ENCODE measurements around the gene CHID1.
A peak's percentile ranks its signal among the peaks of the same experiment; 100 is the strongest.

CHID1 gene

GRCh38 chr11:932435-932834 lies 21.8 kb upstream of the CHID1 start:
- Histone ChIP-seq H3K27ac (ENCODE audit: low read depth, low read length) (no peak overlapping the region), H3K36me3 (ENCODE audit: insufficient read depth, low read length) (peaks cover 16% of the 10 kb centered on the region), H3K4me3 (ENCODE audit: low read length) (no peak overlapping the region), H3K27me3 (ENCODE audit: insufficient read depth, low read length) (no peaks in the 10 kb centered on the region), H3K4me1 (ENCODE audit: insufficient read depth, low read length) (peaks cover 32% of the 10 kb centered on the region), H3K9me3 (ENCODE audit: insufficient read depth, low read depth, low read length) (no peaks in the 10 kb centered on the region), H3K9ac (ENCODE audit: low read depth, low read length) (no peak overlapping the region)
- 84% methylated on average over 4 of the region's 4 CpGs for WGBS

GRCh38 chr11:931385-931784 lies 20.8 kb upstream of the CHID1 start:
- Histone ChIP-seq H3K27ac (ENCODE audit: low read depth, low read length) (no peak overlapping the region), H3K9me3 (ENCODE audit: insufficient read depth, low read depth, low read length) (no peaks in the 10 kb centered on the region), H3K27me3 (ENCODE audit: insufficient read depth, low read length) (no peaks in the 10 kb centered on the region), H3K9ac (ENCODE audit: low read depth, low read length) (no peak overlapping the region), H3K36me3 (ENCODE audit: insufficient read depth, low read length) (peaks cover 20% of the 10 kb centered on the region), H3K4me3 (ENCODE audit: low read length) (no peak overlapping the region), H3K4me1 (ENCODE audit: insufficient read depth, low read length) (peaks cover 34% of the 10 kb centered on the region)
- WGBS = 89% methylated on average over 2 of the region's 3 CpGs

DNA sequence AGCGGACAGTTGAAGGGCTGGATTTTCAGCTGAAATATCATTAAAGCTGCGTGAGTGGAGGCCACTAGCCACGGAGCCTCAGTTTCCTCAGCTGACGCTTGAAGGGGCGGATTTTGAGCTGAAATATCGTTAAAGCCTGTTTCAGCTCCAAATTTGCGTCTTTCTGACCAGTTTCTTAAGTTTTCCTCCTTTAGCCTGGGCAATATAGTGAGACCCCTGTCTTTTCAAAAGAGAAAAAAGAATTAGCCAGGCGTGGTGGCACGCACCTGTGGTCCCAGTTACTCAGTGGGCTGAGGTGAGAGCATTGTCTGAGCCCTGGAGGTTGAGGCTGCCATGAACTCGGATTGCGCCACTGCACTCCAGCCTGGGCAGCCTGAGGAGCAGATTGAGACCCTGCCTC lies 18.8 kb upstream of the CHID1 start:
- no peak overlapping the region for H3K27ac ChIP-seq (ENCODE audit: low read depth, low read length)
- WGBS = 96% methylated on average over 11 of the region's 11 CpGs
- H3K9me3 ChIP-seq (ENCODE audit: insufficient read depth, low read depth, low read length) = no peaks in the 10 kb centered on the region
- H3K4me3 ChIP-seq (ENCODE audit: low read length) = no peak overlapping the region
- H3K27me3 ChIP-seq (ENCODE audit: insufficient read depth, low read length) = no peaks in the 10 kb centered on the region
- H3K4me1 ChIP-seq (ENCODE audit: insufficient read depth, low read length) = peaks cover 30% of the 10 kb centered on the region
- no peak overlapping the region for H3K9ac ChIP-seq (ENCODE audit: low read depth, low read length)
- peaks cover 20% of the 10 kb centered on the region for H3K36me3 ChIP-seq (ENCODE audit: insufficient read depth, low read length)

DNA sequence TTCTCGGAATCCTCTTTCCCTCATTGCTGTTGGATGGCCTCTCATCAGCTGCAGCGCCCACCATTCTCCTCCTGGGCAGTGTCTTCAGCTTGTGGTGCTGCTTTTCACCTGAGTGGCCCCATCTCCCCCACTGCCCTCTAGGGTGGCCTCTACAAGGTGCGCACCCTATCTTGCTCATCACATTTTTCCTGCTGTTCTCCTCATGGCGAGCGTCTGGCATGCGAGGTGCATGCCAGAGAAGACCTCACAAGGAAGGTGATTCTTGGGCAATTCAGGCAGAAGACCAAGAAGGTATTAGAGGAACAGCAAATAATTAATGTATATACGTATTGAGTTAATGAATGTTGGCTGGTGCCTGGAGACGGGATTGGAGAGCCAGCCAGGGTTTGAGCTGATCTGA lies 18.2 kb upstream of the CHID1 start:
- no peaks in the 10 kb centered on the region for H3K9me3 ChIP-seq (ENCODE audit: insufficient read depth, low read depth, low read length)
- H3K9ac ChIP-seq (ENCODE audit: low read depth, low read length) = no peak overlapping the region
- 88% methylated on average over 8 of the region's 8 CpGs for WGBS
- no peaks in the 10 kb centered on the region for H3K27me3 ChIP-seq (ENCODE audit: insufficient read depth, low read length)
- no peak overlapping the region for H3K27ac ChIP-seq (ENCODE audit: low read depth, low read length)
- no peak overlapping the region for H3K4me3 ChIP-seq (ENCODE audit: low read length)
- H3K36me3 ChIP-seq (ENCODE audit: insufficient read depth, low read length) = peaks cover 20% of the 10 kb centered on the region
- peaks cover 25% of the 10 kb centered on the region for H3K4me1 ChIP-seq (ENCODE audit: insufficient read depth, low read length)

DNA sequence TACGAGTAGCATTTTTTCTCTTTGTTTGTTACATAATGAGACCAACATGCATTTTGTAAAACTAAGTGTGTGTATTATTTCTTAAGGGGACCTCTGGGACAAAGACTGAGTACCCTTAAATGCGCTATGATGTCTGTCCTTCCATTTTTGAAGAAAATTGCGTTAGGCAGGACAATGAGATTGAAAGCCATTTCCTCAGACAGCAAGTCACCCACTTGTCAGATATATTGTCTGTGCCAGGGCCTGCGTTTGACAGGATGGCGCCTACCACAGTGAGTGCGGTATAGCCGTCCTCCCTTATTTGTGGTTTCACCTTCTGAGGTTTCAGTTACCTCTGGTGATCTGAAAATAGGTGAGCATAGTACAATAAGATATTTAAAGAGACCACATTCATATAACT lies 17.3 kb upstream of the CHID1 start:
- H3K9ac ChIP-seq (ENCODE audit: low read depth, low read length) = no peak overlapping the region
- no peak overlapping the region for H3K27ac ChIP-seq (ENCODE audit: low read depth, low read length)
- 93% methylated on average over 6 of the region's 7 CpGs for WGBS
- peaks cover 20% of the 10 kb centered on the region for H3K36me3 ChIP-seq (ENCODE audit: insufficient read depth, low read length)
- no peak overlapping the region for H3K4me3 ChIP-seq (ENCODE audit: low read length)
- H3K4me1 ChIP-seq (ENCODE audit: insufficient read depth, low read length) = peaks cover 18% of the 10 kb centered on the region
- H3K9me3 ChIP-seq (ENCODE audit: insufficient read depth, low read depth, low read length) = no peaks in the 10 kb centered on the region
- no peaks in the 10 kb centered on the region for H3K27me3 ChIP-seq (ENCODE audit: insufficient read depth, low read length)

DNA sequence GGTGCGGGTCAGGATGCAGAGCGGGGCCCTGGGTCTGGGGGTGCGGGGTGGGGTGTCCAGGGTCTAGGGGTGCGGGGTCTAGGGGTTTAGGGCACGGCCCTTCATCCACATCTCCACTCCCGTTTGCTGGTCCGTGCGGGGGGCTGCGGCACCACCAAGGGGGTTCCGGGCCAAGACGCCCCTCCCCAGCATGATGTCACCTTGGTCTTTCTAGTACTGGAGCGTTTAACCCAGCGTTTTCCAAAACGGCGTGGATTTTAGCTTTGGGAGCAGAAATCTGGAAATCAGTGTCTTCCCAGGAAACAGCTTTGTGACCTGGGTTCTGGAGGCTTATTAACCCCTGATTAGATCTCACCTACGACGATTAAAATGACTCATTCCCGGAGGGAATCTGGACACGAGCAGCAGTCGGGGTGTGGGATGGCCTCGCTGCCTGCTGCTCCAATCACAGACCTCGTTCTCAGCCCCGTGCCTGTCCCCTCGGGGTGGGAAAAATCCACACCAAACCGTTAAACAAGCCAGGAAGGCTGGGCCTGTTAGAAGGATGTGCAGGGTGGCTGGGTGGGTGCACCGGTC lies 15.8 kb upstream of the CHID1 start:
- H3K36me3 ChIP-seq (ENCODE audit: insufficient read depth, low read length) = peaks cover 20% of the 10 kb centered on the region
- H3K9ac ChIP-seq (ENCODE audit: low read depth, low read length) = peak overlapping the region; percentile 53
- H3K27me3 ChIP-seq (ENCODE audit: insufficient read depth, low read length) = no peaks in the 10 kb centered on the region
- H3K4me1 ChIP-seq (ENCODE audit: insufficient read depth, low read length) = peaks cover 10% of the 10 kb centered on the region
- no peaks in the 10 kb centered on the region for H3K9me3 ChIP-seq (ENCODE audit: insufficient read depth, low read depth, low read length)
- WGBS = 9% methylated on average over 25 of the region's 26 CpGs
- 0 out of 2 replicates have a peak overlapping the region, but pooled peaks have one; percentile 20 for H3K27ac ChIP-seq (ENCODE audit: low read depth, low read length)
- peak overlapping the region; percentile 69 for H3K4me3 ChIP-seq (ENCODE audit: low read length)

- Histone ChIP-seq H3K9me3 (ENCODE audit: insufficient read depth, low read depth, low read length) (no peaks in the 10 kb centered on the region), H3K36me3 (ENCODE audit: insufficient read depth, low read length) (peaks cover 20% of the 10 kb centered on the region), H3K9ac (ENCODE audit: low read depth, low read length) (peak within 1 kb of the TSS; percentile 82), H3K27me3 (ENCODE audit: insufficient read depth, low read length) (no peaks in the 10 kb centered on the region), H3K4me1 (ENCODE audit: insufficient read depth, low read length) (peaks cover 4% of the 10 kb centered on the region; the same call in 1 of the 2 replicates), H3K27ac (ENCODE audit: low read depth, low read length) (peak within 1 kb of the TSS; percentile 83; the same call in 1 of the 2 replicates), H3K4me3 (ENCODE audit: low read length) (peak within 1 kb of the TSS; percentile 69)
- WGBS = 6% methylated on average over 124 of the region's 124 CpGs
Measured at GRCh38 chr11:925496-926301, 15.1 kb upstream of the CHID1 start, which contains the start of gene AP2A2. Gene AP2A2 (plus strand): TSS chr11:925870. CDS start chr11:926022, 152 bp downstream.

DNA sequence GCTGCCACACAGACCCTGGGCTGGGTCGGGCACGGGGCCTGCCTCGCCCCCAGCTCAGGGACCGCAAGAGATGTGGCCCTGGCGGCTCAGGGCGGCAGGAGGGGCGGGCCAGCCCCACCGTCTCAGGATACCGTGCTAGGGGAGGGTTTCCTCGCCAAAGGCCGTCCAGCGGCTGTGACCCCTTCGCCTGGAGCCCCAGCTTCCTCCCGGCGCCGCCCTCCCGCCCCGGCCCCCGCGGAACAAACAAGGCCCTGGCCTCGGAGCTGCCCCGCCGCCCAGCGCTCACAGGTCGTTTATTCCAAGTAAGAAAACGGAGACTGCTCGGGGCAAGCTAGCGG lies 14.5 kb upstream of the CHID1 start:
- H3K4me3 ChIP-seq (ENCODE audit: low read length) = peak overlapping the region; percentile 37
- H3K27ac ChIP-seq (ENCODE audit: low read depth, low read length) = no peak overlapping the region
- H3K36me3 ChIP-seq (ENCODE audit: insufficient read depth, low read length) = peaks cover 20% of the 10 kb centered on the region
- H3K27me3 ChIP-seq (ENCODE audit: insufficient read depth, low read length) = no peaks in the 10 kb centered on the region
- no peak overlapping the region for H3K9ac ChIP-seq (ENCODE audit: low read depth, low read length)
- WGBS = 88% methylated on average over 28 of the region's 28 CpGs
- H3K4me1 ChIP-seq (ENCODE audit: insufficient read depth, low read length) = peaks cover 4% of the 10 kb centered on the region; the same call in 1 of the 2 replicates
- no peaks in the 10 kb centered on the region for H3K9me3 ChIP-seq (ENCODE audit: insufficient read depth, low read depth, low read length)

DNA sequence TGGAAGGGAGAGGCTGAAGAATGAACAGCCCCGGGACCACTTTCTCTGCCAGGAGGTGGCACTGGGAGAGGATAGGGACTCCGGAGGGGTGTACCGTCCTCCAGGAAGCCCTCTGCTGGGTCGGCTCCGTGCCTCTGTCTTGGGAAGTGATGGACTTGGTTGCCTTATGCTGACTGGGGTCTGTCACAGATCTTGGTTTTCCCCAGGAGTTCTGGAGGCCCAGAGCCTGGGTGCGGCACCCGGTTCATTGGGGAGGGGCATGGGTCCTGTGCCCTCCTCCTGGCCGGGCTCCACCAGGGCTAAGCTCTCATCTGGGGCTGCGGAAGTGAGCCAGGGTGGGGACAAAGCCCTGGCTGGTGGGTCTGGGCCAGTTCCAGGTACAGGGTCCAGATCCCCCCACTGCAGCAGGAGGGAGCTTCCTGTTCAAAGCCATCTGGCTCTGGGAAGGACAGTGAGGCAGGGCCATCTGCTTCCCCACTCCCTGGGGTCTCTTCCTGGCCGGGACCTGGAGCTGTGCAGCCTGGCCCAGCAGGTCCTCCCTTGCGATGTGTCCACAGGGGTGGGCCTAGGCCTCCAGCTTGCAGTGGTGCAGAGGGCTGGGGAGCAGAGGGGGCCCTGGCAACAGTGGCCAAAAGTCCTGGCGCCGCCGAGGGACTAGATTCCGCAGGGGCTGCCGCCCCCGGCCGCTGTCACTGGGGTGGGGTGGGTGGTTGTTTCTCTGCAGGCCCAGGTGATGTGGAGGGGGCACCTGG lies 14.0 kb upstream of the CHID1 start:
- 92% methylated on average over 18 of the region's 18 CpGs for WGBS
- H3K27ac ChIP-seq (ENCODE audit: low read depth, low read length) = no peak overlapping the region
- H3K9ac ChIP-seq (ENCODE audit: low read depth, low read length) = no peak overlapping the region
- H3K4me1 ChIP-seq (ENCODE audit: insufficient read depth, low read length) = peaks cover 4% of the 10 kb centered on the region; the same call in 1 of the 2 replicates
- no peak overlapping the region for H3K4me3 ChIP-seq (ENCODE audit: low read length)
- H3K27me3 ChIP-seq (ENCODE audit: insufficient read depth, low read length) = no peaks in the 10 kb centered on the region
- no peaks in the 10 kb centered on the region for H3K9me3 ChIP-seq (ENCODE audit: insufficient read depth, low read depth, low read length)
- H3K36me3 ChIP-seq (ENCODE audit: insufficient read depth, low read length) = peaks cover 20% of the 10 kb centered on the region

DNA sequence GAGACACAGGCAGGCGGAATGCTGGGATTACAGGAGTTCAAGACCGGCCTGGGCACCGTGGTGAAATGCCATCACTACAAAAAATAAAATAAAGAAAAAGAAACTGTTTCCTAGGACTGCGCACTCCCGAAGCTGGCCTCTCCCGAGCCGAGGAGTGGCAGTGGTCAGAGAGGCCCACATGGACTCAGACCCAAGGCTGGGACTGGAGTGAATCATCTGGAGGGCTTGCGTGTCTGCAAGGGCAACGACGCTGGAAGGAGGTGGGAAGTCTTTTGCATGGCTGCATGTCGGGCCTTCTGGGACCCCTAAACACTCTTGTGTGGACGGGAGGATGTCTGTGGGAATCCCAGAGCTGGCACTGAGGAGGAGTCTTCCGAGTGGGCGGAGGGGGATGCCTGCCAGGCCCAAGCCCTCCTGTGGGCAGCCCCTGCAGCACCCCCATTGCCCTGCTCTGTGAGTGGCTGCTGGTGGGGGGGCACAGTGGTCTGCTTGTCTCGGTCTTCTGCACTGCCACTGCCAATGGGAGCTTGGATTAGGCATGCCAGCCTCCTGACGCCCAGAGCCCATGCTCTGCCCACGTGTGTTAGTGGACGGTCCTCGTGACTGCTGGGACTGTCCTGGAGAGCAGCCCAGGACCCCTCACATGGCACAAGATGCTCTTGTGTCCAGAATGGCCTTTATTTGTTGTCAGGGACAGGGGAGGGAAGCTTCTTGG lies 13.2 kb upstream of the CHID1 start:
- 88% methylated on average over 19 of the region's 19 CpGs for whole genome bisulfite sequencing
- peaks cover 4% of the 10 kb centered on the region; the same call in 1 of the 2 replicates for H3K4me1 ChIP-seq (ENCODE audit: insufficient read depth, low read length)
- no peak overlapping the region for H3K9ac ChIP-seq (ENCODE audit: low read depth, low read length)
- H3K27ac ChIP-seq (ENCODE audit: low read depth, low read length) = no peak overlapping the region
- H3K4me3 ChIP-seq (ENCODE audit: low read length) = no peak overlapping the region
- no peaks in the 10 kb centered on the region for H3K9me3 ChIP-seq (ENCODE audit: insufficient read depth, low read depth, low read length)
- no peaks in the 10 kb centered on the region for H3K27me3 ChIP-seq (ENCODE audit: insufficient read depth, low read length)
- peaks cover 16% of the 10 kb centered on the region for H3K36me3 ChIP-seq (ENCODE audit: insufficient read depth, low read length)

Measured in HUES64 (cell line).